Measurements from ENCODE around the gene TMEM242.

TMEM242 gene

GRCh38 chr6:157302736-157303135, 20.6 kb downstream of the TMEM242 start:
- TF ChIP-seq, protein P1, sequence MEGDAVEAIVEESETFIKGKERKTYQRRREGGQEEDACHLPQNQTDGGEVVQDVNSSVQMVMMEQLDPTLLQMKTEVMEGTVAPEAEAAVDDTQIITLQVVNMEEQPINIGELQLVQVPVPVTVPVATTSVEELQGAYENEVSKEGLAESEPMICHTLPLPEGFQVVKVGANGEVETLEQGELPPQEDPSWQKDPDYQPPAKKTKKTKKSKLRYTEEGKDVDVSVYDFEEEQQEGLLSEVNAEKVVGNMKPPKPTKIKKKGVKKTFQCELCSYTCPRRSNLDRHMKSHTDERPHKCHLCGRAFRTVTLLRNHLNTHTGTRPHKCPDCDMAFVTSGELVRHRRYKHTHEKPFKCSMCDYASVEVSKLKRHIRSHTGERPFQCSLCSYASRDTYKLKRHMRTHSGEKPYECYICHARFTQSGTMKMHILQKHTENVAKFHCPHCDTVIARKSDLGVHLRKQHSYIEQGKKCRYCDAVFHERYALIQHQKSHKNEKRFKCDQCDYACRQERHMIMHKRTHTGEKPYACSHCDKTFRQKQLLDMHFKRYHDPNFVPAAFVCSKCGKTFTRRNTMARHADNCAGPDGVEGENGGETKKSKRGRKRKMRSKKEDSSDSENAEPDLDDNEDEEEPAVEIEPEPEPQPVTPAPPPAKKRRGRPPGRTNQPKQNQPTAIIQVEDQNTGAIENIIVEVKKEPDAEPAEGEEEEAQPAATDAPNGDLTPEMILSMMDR (IDR thresholded peaks at IDR 0.05; ENCODE audit: extremely low read depth, insufficient read depth, missing control alignments): no peak
- no peak for DNase-seq (ENCODE audit: low spot score)
- in situ Hi-C loops (cut with MboI; ENCODE audit: low pct_unique_long_range_greater_than_20kb, low sequenced_read_pairs, unreplicated experiment): no loop called here

DNA sequence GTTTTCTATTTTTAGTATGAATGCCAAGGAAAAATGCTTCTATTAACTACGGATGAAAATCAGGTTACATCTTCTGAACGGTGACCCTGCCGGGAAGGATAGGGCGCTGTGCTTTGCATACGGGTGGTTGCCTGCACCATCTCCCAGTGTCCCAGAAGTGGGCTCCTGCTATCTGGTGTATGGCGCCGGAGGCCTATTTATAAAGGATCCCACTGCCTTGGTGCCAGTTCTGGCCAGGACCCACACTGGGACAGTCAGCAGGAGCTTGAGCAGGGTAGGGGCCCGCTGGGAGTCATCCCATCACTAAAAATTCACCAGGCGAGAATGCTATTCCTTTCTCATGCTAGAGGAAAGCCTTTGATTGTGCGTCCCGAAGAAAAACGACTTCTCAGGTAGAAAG, 22.9 kb downstream of the TMEM242 start:
- DNase-seq (ENCODE audit: low spot score): no peak
- TF ChIP-seq, protein P1 (IDR thresholded peaks at IDR 0.05; ENCODE audit: extremely low read depth, insufficient read depth, missing control alignments): no peak
- in situ Hi-C loops (cut with MboI; ENCODE audit: low pct_unique_long_range_greater_than_20kb, low sequenced_read_pairs, unreplicated experiment): no loop called here

DNA sequence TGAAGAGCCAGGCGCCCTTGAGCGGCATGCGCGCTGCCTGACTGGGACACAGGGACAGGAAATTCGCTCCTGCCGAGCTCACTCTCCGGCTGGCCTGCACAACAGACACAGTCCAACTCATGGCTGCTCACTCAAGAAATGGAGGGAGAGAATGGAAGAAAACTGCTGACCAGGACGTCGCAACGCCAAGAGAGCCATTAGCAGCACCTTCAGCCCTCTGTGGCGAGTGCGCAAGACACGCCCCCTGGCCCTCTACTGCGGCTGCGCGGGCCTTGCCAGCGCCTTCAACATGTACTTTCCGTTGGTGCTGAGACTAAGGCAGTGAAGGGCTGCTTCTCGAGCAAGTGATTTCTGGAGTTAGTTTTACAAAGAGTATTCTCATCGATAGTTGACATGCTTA, 23.3 kb downstream of the TMEM242 start:
- DNase-seq (ENCODE audit: low spot score): no peak
- in situ Hi-C loops (cut with MboI; ENCODE audit: low pct_unique_long_range_greater_than_20kb, low sequenced_read_pairs, unreplicated experiment): no loop called here
- TF ChIP-seq, protein P1 (IDR thresholded peaks at IDR 0.05; ENCODE audit: extremely low read depth, insufficient read depth, missing control alignments): no peak

DNA sequence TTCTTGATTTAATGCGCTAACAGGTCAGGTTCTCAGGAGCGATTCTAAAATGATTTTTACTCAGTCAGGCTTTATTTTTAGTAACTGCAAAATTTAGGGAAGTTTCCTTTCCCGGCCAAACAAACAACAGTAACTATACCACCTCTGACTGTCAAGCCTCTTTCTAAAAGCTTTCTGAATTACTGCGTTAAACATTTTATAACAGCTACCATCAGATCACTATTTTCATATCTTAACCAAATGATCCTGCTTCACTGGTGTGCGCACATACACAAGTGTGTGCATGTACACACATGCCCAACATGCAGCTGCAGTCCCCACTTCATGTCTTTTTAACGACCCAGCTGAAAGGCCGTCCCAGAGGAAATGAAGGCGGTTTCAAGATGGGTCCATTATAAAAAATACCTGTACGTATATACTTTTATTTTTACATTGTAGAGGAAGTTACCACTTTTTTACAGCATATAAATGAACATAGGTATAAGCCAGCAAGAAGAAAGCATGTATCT, 25.0 kb downstream of the TMEM242 start:
- DNase-seq (ENCODE audit: low spot score): no peak
- TF ChIP-seq, protein P1 (IDR thresholded peaks at IDR 0.05; ENCODE audit: extremely low read depth, insufficient read depth, missing control alignments): no peak
- in situ Hi-C loops (cut with MboI; ENCODE audit: low pct_unique_long_range_greater_than_20kb, low sequenced_read_pairs, unreplicated experiment): no loop called here

GRCh38 chr6:157294654-157295053, 28.7 kb downstream of the TMEM242 start:
- TF ChIP-seq, protein P1 (IDR thresholded peaks at IDR 0.05; ENCODE audit: extremely low read depth, insufficient read depth, missing control alignments): no peak
- in situ Hi-C loops (cut with MboI; ENCODE audit: low pct_unique_long_range_greater_than_20kb, low sequenced_read_pairs, unreplicated experiment): no loop called here
- no peak for DNase-seq (ENCODE audit: low spot score)

GRCh38 chr6:157293780-157294179, 29.5 kb downstream of the TMEM242 start:
- DNase-seq (ENCODE audit: low spot score): no peak
- in situ Hi-C loops (cut with MboI; ENCODE audit: low pct_unique_long_range_greater_than_20kb, low sequenced_read_pairs, unreplicated experiment): no loop called here
- TF ChIP-seq, protein P1 (IDR thresholded peaks at IDR 0.05; ENCODE audit: extremely low read depth, insufficient read depth, missing control alignments): no peak

GRCh38 chr6:157292202-157292601, 31.1 kb downstream of the TMEM242 start:
- in situ Hi-C loops (cut with MboI; ENCODE audit: low pct_unique_long_range_greater_than_20kb, low sequenced_read_pairs, unreplicated experiment): no loop called here
- TF ChIP-seq, protein P1 (IDR thresholded peaks at IDR 0.05; ENCODE audit: extremely low read depth, insufficient read depth, missing control alignments): no peak
- DNase-seq (ENCODE audit: low spot score): no peak

Measured in GM13977 (cell line).